ENCODE results near the gene MAGI1.

Gene MAGI1

GRCh38 chr3:65930648-65931047, 108.1 kb downstream of the MAGI1 start:
- CTCF ChIA-PET = interaction anchor here (0.6 kb wide), 1 partner anchor 1444 kb away, joined by 3 read pairs; no protein-coding TSS in a partner anchor
- no peak for TF ChIP-seq CTCF (IDR thresholded peaks at IDR 0.05; ENCODE audit: control extremely low read depth, extremely low read depth, low read depth, missing control alignments)
- POLR2A ChIA-PET = no interaction called here
- DNase-seq (ENCODE audit: extremely low spot score) = no peak

- TF ChIP-seq CTCF (IDR thresholded peaks at IDR 0.05; ENCODE audit: control extremely low read depth, extremely low read depth, low read depth, missing control alignments) = no peak
- POLR2A ChIA-PET = no interaction called here
- DNase-seq (ENCODE audit: extremely low spot score) = no peak
- CTCF ChIA-PET = no interaction called here
Observed at GRCh38 chr3:65928110-65928509, 110.6 kb downstream of the MAGI1 start.

- CTCF ChIA-PET = no interaction called here
- no peak for DNase-seq (ENCODE audit: extremely low spot score)
- TF ChIP-seq CTCF (IDR thresholded peaks at IDR 0.05; ENCODE audit: control extremely low read depth, extremely low read depth, low read depth, missing control alignments) = no peak
- POLR2A ChIA-PET = no interaction called here
Observed at GRCh38 chr3:65927576-65927975, 111.1 kb downstream of the MAGI1 start.

GRCh38 chr3:65925254-65925954, 113.3 kb downstream of the MAGI1 start:
- no peak for TF ChIP-seq CTCF (IDR thresholded peaks at IDR 0.05; ENCODE audit: control extremely low read depth, extremely low read depth, low read depth, missing control alignments)
- no peak for DNase-seq (ENCODE audit: extremely low spot score)
- ChIA-PET POLR2A (no interaction called here), CTCF (no interaction called here)

- POLR2A ChIA-PET = no interaction called here
- TF ChIP-seq CTCF (IDR thresholded peaks at IDR 0.05; ENCODE audit: control extremely low read depth, extremely low read depth, low read depth, missing control alignments) = no peak
- no peak for DNase-seq (ENCODE audit: extremely low spot score)
- CTCF ChIA-PET = no interaction called here
Observed at GRCh38 chr3:65924762-65925161, 114.0 kb downstream of the MAGI1 start.

- POLR2A ChIA-PET = no interaction called here
- no peak for TF ChIP-seq CTCF (IDR thresholded peaks at IDR 0.05; ENCODE audit: control extremely low read depth, extremely low read depth, low read depth, missing control alignments)
- CTCF ChIA-PET = no interaction called here
- no peak for DNase-seq (ENCODE audit: extremely low spot score)
Observed at GRCh38 chr3:65922441-65922840, 116.3 kb downstream of the MAGI1 start.

Data from GM10248 (cell line).